Stimulated activated CD4-positive, alpha-beta T cell treated with anti-CD3 and anti-CD28 coated beads, Interleukin-1b, Interleukin-23, amount 100 ng/mL, for 1 hour (primary cell): ENCODE data around the gene MTCL1.
A peak's percentile ranks its signal among the peaks of the same experiment; 100 is the strongest.
"Not testable (repeated sequence)": the region's sequence is repeated elsewhere in the genome, so short reads cannot be mapped to it uniquely, and the experiment has no call there.

ENCODE experiments used
- DNase-seq, 2 donors: peaks; one replicate each; pipeline ENCODE4 v3.0.0-alpha.2; 2020; ENCODE audit warnings: low read depth in 2 of 2

MTCL1 gene

GRCh38 chr18:8744038-8744437 lies 38.7 kb downstream of the MTCL1 start:
- DNase-seq = no peak

GRCh38 chr18:8744656-8745055 lies 39.3 kb downstream of the MTCL1 start:
- DNase-seq = no peak

DNA sequence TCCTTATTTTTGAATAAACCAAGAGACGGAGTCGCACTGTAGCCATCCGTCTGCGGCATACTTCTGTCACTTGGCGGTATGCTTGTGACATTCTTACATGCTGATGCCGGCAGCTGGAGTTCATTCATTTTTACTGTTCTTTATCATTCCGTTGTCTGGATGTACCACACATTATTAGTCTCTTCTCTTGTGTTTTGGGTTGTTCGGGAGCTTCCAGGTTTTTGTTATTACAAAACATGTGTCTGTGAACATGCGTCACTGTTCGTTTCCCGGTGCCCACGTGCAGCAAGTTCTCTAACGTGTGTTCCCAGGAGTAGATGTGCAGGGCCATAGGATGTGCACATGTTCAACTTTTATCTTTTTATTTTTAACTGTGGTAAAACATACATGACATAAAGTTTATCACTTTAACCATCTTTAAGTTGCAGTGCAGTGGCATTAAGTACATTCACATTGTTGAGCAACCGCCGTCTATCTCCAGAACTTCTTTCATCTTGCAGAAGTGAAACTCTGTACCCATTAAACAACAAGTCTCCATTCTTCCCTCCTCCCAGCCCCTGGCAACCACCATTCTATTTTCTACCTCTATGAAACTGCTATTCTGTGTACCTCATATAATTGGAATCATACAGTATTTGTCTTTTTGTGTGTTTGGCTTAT lies 40.1 kb downstream of the MTCL1 start:
- DNase-seq = no peak

DNA sequence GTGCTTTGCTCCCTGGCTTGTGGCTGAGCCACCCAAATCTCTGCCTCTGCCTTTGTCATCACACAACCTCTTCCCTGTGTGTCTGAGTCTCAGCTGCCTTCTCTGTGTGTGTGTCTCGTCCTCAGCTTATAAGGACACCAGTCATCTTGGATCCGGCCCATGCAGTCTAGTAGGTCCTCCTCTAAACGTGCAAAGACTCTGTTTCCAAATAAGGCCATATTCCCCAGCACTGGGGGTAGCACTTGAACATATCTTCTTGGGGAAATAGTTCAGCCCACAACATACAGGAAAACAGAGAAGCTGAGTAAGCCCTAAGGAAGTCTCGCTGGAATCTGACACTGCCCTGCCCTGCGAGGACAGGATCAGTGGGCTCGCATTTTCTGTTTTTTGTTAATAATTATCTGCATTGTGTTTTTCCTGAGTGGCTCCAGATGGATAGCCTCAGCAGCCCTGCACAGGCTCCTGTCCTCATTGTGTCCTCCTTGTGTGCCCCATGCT lies 42.1 kb downstream of the MTCL1 start:
- DNase-seq = no peak

- no peak for DNase-seq
These were observed 44.1 kb downstream of the MTCL1 start for GRCh38 chr18:8749492-8749891.

DNA sequence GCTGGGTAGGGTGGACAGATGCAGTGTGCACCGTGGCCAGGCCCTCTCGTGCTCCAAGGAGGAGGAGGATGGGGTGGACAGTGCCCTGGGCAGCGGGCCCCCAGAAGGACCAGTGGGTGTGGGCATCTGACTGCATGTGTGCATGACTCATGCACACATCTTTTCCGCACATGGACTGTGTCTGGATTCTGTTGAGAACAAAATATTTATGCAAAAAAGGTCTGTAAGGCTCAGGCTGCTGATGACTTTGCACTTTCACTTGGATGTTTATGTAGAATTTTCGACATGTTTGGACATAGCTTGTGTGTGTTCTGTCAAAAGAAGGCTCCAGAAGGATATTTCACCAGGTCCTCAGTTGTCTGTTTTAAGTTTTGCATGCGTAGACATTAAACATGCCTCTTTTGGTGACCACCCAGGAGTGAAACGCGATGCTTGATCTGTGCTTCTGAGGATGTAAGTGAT lies 45.6 kb downstream of the MTCL1 start:
- no peak for DNase-seq

GRCh38 chr18:8751692-8752091 lies 46.3 kb downstream of the MTCL1 start:
- DNase-seq = no peak

GRCh38 chr18:8752329-8752728 lies 47.0 kb downstream of the MTCL1 start:
- DNase-seq = no peak

- DNase-seq = peak in 1 of 2 donors; percentile 23
These were observed 49.9 kb downstream of the MTCL1 start for GRCh38 chr18:8754995-8755960.

- DNase-seq = no peak
These were observed 51.2 kb downstream of the MTCL1 start for GRCh38 chr18:8756571-8756970.

GRCh38 chr18:8757396-8757997 lies 52.1 kb downstream of the MTCL1 start:
- no peak for DNase-seq

DNA sequence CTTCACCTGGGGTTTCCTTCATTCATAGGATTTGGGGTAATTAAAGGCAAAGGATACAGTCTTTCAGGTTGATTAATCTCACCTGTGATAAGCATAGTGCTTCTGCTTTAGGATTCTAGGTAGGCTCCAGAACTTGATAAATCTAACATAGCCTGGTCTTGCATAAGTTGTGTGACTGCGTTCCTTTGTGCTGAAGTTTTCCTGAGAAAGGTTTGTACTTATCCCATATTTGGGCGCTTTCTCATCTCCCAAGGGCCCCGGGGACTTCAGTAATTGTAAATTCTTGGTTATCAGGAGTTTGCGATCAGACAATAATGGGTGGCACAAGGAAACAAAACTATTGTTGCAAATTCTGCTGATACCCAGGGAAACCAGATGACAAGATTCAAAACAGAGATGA lies 53.1 kb downstream of the MTCL1 start:
- no peak for DNase-seq

GRCh38 chr18:8760984-8761383 lies 55.6 kb downstream of the MTCL1 start:
- DNase-seq = no peak

GRCh38 chr18:8761535-8761934 lies 56.2 kb downstream of the MTCL1 start:
- DNase-seq = not testable (repeated sequence)

- no peak for DNase-seq
These were observed 57.6 kb downstream of the MTCL1 start for GRCh38 chr18:8762968-8763367.

- no peak for DNase-seq
These were observed 58.3 kb downstream of the MTCL1 start for GRCh38 chr18:8763611-8764010.

GRCh38 chr18:8765783-8766463 lies 60.6 kb downstream of the MTCL1 start:
- DNase-seq = no peak

GRCh38 chr18:8766559-8767293 lies 61.4 kb downstream of the MTCL1 start:
- DNase-seq = no peak

GRCh38 chr18:8767340-8767739 lies 62.0 kb downstream of the MTCL1 start:
- DNase-seq = no peak

- no peak for DNase-seq
These were observed 64.2 kb downstream of the MTCL1 start for GRCh38 chr18:8769509-8770095.

GRCh38 chr18:8770657-8771056 lies 65.3 kb downstream of the MTCL1 start:
- DNase-seq = no peak
